ENCODE results near the gene SYNPR. TPM values are rescaled to one million over a fixed set of nuclear protein-coding genes. Genes with fewer than 3 reads are reported as not detected.

Gene SYNPR
- total RNA-seq, 1 experiment from 2014 or later, result 0.85 TPM

- no peak for ATAC-seq
- no peak overlapping the region for H3K4me3 Mint-ChIP-seq
- ChIA-PET POLR2A (no interaction called here), CTCF (no interaction called here)
- peaks cover 52% of the 10 kb centered on the region for H3K27me3 Mint-ChIP-seq (ENCODE audit: low read depth)
- peaks cover 4% of the 10 kb centered on the region for H3K4me1 Mint-ChIP-seq
- H3K36me3 Mint-ChIP-seq, result no peaks in the 10 kb centered on the region
- no peaks in the 10 kb centered on the region for H3K9me3 Mint-ChIP-seq
- no peak for DNase-seq (ENCODE audit: low spot score)
- no peak overlapping the region for H3K27ac Mint-ChIP-seq
- TF ChIP-seq ZNF512 (CRISPR knock-in tag; IDR thresholded peaks at IDR 0.05; ENCODE audit: borderline replicate concordance) (no peak), ZNF317 (CRISPR knock-in tag; IDR thresholded peaks at IDR 0.05; ENCODE audit: borderline replicate concordance, low read depth) (no peak), CBFB (CRISPR knock-in tag; IDR thresholded peaks at IDR 0.05; ENCODE audit: low read depth) (no peak), MYBL2 (CRISPR knock-in tag; IDR thresholded peaks at IDR 0.05) (no peak), ERG (CRISPR knock-in tag; IDR thresholded peaks at IDR 0.05) (no peak), PRRX2 (CRISPR knock-in tag; IDR thresholded peaks at IDR 0.05) (no peak)
Measured at GRCh38 chr3:63328365-63328764, 50.3 kb downstream of the SYNPR start.

- POLR2A ChIA-PET, result no interaction called here
- TF ChIP-seq EMX1 (CRISPR knock-in tag; IDR thresholded peaks at IDR 0.05) (no peak), ZNF532 (CRISPR knock-in tag; IDR thresholded peaks at IDR 0.05; ENCODE audit: borderline replicate concordance) (no peak), NR3C1 (CRISPR knock-in tag; conservative IDR thresholded peaks at IDR 0.05; ENCODE audit: low read depth) (no peak), ZNF138 (CRISPR knock-in tag; conservative IDR thresholded peaks at IDR 0.05) (no peak), ATF3 (CRISPR knock-in tag; conservative IDR thresholded peaks at IDR 0.05) (no peak), ZNF396 (CRISPR knock-in tag; IDR thresholded peaks at IDR 0.05; ENCODE audit: borderline replicate concordance) (no peak), CBFB (CRISPR knock-in tag; IDR thresholded peaks at IDR 0.05; ENCODE audit: low read depth) (no peak), ZNF263 (CRISPR knock-in tag; IDR thresholded peaks at IDR 0.05; ENCODE audit: low read depth) (no peak), CREM (CRISPR knock-in tag; IDR thresholded peaks at IDR 0.05) (no peak)
- ATAC-seq (no peak), DNase-seq (ENCODE audit: low spot score) (no peak)
- peaks cover 29% of the 10 kb centered on the region for H3K27me3 Mint-ChIP-seq (ENCODE audit: low read depth)
- H3K4me1 Mint-ChIP-seq, result peaks cover 11% of the 10 kb centered on the region
- no peak overlapping the region for H3K4me3 Mint-ChIP-seq
- no peaks in the 10 kb centered on the region for H3K36me3 Mint-ChIP-seq
- no peaks in the 10 kb centered on the region for H3K9me3 Mint-ChIP-seq
- no peak overlapping the region for H3K27ac Mint-ChIP-seq
- CTCF ChIA-PET, result no interaction called here
Measured at GRCh38 chr3:63331520-63331919, 53.4 kb downstream of the SYNPR start.

GRCh38 chr3:63333815-63334214 lies 55.7 kb downstream of the SYNPR start:
- H3K4me3 Mint-ChIP-seq, result no peak overlapping the region
- TF ChIP-seq HMGA2 (CRISPR knock-in tag; IDR thresholded peaks at IDR 0.05) (no peak), USF1 (CRISPR knock-in tag; IDR thresholded peaks at IDR 0.05) (no peak), FOXP1 (CRISPR knock-in tag; IDR thresholded peaks at IDR 0.05; ENCODE audit: borderline replicate concordance) (no peak), ZBTB21 (CRISPR knock-in tag; IDR thresholded peaks at IDR 0.05; ENCODE audit: borderline replicate concordance) (no peak), E2F4 (CRISPR knock-in tag; IDR thresholded peaks at IDR 0.05; ENCODE audit: borderline replicate concordance, low read depth) (no peak), NR2C2 (CRISPR knock-in tag; IDR thresholded peaks at IDR 0.05) (no peak)
- peaks cover 27% of the 10 kb centered on the region for H3K27me3 Mint-ChIP-seq (ENCODE audit: low read depth)
- H3K27ac Mint-ChIP-seq, result no peak overlapping the region
- H3K36me3 Mint-ChIP-seq, result no peaks in the 10 kb centered on the region
- H3K4me1 Mint-ChIP-seq, result peaks cover 11% of the 10 kb centered on the region
- CTCF ChIA-PET, result interaction anchor here (1.0 to 1.9 kb wide), 3 partner anchors 10 to 683 kb away, joined by 4 to 6 read pairs (median 6); no protein-coding TSS in a partner anchor
- no peak for ATAC-seq
- H3K9me3 Mint-ChIP-seq, result no peaks in the 10 kb centered on the region
- POLR2A ChIA-PET, result no interaction called here
- no peak for DNase-seq (ENCODE audit: low spot score)

Data from WTC11 (cell line).